Frontal cortex (tissue), 4 donors: ENCODE results near the gene RBMX2. TPM values are rescaled to one million over a fixed set of nuclear protein-coding genes. Genes with fewer than 3 reads are reported as not detected.

Experiments
- DNase-seq, 2 donors: peaks; one replicate each; pipeline ENCODE4 v3.0.0; 2012; ENCODE audit warnings: low spot score in 2 of 2
- FAIRE-seq: peaks from 2 replicates; lab custom pipeline; 2012; peaks lifted over from hg19 to GRCh38; lab: Jason Lieb, UNC
- total RNA-seq: library from RNA; depleted of rRNA; stranded (reverse); fragments of >200 nt; gene quantifications from one replicate; pipeline ENCODE4 v1.2.3, GENCODE V29; 2014
- donor health status: control.
- donor health status: control.
- donor health status: control.

RBMX2 gene
- total RNA-seq, 1 donor from 2014 or later = 28.9 TPM

DNA sequence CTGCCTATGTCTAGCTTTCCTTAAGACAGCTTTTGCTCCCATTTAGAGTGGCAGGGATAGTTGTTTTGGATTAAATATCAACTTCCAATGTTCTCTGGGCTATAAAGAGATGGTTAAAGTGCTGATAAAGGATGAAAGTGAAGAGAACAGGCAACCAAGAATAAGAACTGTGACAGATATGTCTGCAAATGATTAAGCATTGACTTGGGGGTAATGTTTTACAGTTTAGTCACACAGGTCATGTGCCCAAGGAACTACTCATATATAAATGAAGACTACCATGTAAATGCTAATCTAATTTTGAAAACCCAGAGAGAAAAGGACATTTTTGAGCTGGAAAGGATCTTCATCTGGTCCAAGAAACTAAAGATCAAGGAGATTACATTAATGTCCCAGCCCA is 42.1 kb downstream of the RBMX2 start:
- no peak for DNase-seq

DNA sequence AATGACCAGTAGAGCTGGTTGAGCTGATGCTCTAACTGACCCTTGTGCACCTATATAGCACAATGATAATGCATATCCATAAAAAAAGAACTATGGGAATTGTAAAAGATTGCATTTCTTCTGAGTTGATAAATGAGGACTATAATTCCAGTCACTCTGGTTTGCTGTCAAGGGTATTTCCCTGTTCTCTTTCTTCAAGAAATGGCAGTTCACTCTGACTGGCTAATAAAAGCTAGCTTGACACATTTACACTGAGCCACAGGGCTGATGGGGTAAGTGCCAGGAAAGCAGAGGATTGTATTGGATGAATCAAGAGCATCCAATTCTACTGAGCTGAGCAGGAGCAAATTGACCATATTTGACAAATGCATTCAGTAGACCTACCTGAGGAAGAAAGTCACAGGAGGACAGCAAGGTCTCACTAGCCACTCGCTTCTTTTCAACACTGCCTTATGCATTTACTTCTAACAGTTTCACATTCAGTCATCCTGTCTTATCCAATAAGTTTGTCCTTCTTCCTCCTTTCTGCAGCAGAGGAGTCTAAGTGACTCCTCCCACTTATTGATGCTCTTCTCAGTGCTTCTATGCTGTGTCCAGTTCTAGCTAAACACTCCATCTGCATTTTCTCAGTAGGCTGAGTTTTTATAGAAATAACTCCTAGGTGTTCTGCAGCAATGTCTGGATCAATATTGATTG is 43.0 kb downstream of the RBMX2 start:
- FAIRE-seq = no peak
- no peak for DNase-seq

More for the DNA sequence above, 42.1 kb downstream of the RBMX2 start:
- no peak for FAIRE-seq

DNA sequence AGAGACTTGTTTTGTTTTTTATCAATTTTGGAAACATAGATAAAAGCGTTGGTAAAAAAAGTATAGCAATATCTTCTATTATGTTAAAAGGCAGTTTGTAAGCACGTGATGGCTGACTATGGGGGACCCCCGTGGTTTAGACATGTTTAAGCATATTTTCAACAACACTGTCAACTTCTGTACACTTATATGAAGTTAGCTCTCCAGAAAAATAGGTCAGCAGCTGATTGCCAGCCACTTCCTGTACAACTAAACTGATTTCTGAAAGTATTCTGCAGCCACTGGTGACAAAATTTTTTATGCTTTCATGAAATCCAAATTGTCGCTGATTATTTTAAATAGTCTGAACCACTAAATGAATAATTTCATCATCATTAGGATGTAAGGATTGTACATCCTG is 45.2 kb downstream of the RBMX2 start:
- FAIRE-seq = no peak
- DNase-seq = no peak

Other genes with a start within 250 kb of the RBMX2 start
- gene AIFM1, start 236.1 kb upstream of the RBMX2 start, total RNA-seq = 11.4 TPM
- 42.4 TPM for gene RAB33A, start 230.0 kb upstream of the RBMX2 start, total RNA-seq
- gene ZNF280C, start 133.1 kb upstream of the RBMX2 start, total RNA-seq = 9.0 TPM
- gene SLC25A14, start 62.1 kb upstream of the RBMX2 start, total RNA-seq = 24.1 TPM
- not detected for gene GPR119, start 16.3 kb upstream of the RBMX2 start, total RNA-seq